ENCODE data around the gene SPECC1L. TPM values are rescaled to one million over a fixed set of nuclear protein-coding genes. Genes with fewer than 3 reads are reported as not detected.
"Not testable (repeated sequence)": the region's sequence is repeated elsewhere in the genome, so short reads cannot be mapped to it uniquely, and the experiment has no call there.

SPECC1L gene
- total and polyA plus RNA-seq, 8 donors = 6.0 to 53.1 (median 21.8) TPM

DNA sequence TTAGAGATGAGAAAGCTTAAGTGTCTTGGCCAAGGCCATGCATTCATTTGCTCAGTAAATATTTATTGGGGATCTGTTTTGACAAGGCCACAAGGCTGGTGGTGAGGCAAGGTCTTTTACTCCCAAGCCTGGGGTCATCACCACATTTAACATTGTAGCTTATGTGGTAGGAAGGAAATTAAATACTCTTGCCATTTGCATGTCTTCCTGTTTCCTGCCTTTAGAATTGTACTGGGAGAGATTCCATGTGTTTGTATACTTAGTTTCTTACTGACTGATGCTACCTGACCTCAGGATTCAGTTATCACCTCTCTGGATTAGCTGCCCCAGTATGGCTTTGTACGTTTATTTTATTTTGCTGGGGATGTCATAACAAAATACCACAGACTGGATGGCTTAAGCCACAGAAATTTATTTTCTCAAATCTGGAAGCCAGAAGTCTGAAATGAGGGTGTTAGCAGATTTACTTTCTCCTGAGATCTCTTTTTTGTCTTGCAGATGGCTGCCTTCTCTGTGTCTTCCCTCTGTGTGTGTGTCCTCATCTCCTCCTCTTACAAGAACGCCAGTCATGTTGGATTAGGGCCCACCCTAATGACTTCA, 44.8 kb downstream of the SPECC1L start:
- TF ChIP-seq EP300 (IDR thresholded peaks at IDR 0.05) (no peak), POLR2AphosphoS5 (IDR thresholded peaks at IDR 0.05) (no peak), POLR2A (IDR thresholded peaks at IDR 0.05) (no peak)
- TF ChIP-seq, protein P1, sequence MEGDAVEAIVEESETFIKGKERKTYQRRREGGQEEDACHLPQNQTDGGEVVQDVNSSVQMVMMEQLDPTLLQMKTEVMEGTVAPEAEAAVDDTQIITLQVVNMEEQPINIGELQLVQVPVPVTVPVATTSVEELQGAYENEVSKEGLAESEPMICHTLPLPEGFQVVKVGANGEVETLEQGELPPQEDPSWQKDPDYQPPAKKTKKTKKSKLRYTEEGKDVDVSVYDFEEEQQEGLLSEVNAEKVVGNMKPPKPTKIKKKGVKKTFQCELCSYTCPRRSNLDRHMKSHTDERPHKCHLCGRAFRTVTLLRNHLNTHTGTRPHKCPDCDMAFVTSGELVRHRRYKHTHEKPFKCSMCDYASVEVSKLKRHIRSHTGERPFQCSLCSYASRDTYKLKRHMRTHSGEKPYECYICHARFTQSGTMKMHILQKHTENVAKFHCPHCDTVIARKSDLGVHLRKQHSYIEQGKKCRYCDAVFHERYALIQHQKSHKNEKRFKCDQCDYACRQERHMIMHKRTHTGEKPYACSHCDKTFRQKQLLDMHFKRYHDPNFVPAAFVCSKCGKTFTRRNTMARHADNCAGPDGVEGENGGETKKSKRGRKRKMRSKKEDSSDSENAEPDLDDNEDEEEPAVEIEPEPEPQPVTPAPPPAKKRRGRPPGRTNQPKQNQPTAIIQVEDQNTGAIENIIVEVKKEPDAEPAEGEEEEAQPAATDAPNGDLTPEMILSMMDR (IDR thresholded peaks at IDR 0.05) = no peak
- no peak overlapping the region for H3K27ac ChIP-seq
- no peaks in the 10 kb centered on the region for H3K9me3 ChIP-seq
- no peak overlapping the region for H3K4me3 ChIP-seq
- H3K36me3 ChIP-seq = peaks cover 20 to 63% (median 55%) of the 10 kb centered on the region in 4 donors
- H3K27me3 ChIP-seq = no peaks in the 10 kb centered on the region
- 60 to 74% (median 66%) methylated on average over 2 of the region's 2 CpGs for WGBS, 5 donors
- DNase-seq = no peak
- intact Hi-C loops (cut with DNase I; ENCODE audit: low total_unique reads) = no loop called here
- peaks cover 0 to 17% (median 8%) of the 10 kb centered on the region in 4 donors for H3K4me1 ChIP-seq

- H3K9me3 ChIP-seq; H3K4me3 ChIP-seq; intact Hi-C loops (cut with DNase I; ENCODE audit: low total_unique reads); H3K27me3 ChIP-seq; DNase-seq; H3K27ac ChIP-seq: not testable (repeated sequence)
- 70 to 87% (median 81%) methylated on average over 6 of the region's 6 CpGs for WGBS, 5 donors
- Histone ChIP-seq H3K36me3 (peaks cover 20 to 69% (median 62%) of the 10 kb centered on the region in 4 donors), H3K4me1 (peaks cover 0 to 17% (median 8%) of the 10 kb centered on the region in 4 donors)
These were observed 45.6 kb downstream of the SPECC1L start for GRCh38 chr22:24316264-24316663.

DNA sequence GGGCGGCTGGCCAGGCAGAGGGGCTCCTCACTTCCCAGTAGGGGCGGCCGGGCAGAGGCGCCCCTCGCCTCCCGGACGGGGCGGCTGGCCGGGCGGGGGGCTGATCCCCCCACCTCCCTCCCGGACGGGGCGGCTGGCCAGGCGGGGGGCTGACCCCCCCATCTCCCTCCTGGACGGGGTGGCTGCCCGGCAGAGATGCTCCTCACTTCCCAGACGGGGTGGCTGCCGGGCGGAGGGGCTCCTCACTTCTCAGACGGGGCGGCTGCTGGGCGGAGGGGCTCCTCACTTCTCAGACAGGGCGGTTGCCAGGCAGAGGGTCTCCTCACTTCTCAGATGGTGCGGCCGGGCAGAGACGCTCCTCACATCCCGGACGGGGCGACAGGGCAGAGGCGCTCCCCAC, 46.9 kb downstream of the SPECC1L start:
- H3K9me3 ChIP-seq; H3K27me3 ChIP-seq; H3K4me3 ChIP-seq; intact Hi-C loops (cut with DNase I; ENCODE audit: low total_unique reads); DNase-seq; H3K27ac ChIP-seq: not testable (repeated sequence)
- H3K36me3 ChIP-seq = peaks cover 20 to 75% (median 72%) of the 10 kb centered on the region in 4 donors
- 97 to 98% (median 98%) methylated on average over 7 to 29 of the region's 30 CpGs; no CpG with 5 or more reads in 1 of the 5 donors for WGBS, 5 donors
- H3K4me1 ChIP-seq = peaks cover 0 to 20% (median 9%) of the 10 kb centered on the region in 4 donors

GRCh38 chr22:24319451-24319850, 48.8 kb downstream of the SPECC1L start:
- Histone ChIP-seq H3K27ac (peak overlapping the region in 1 of 5 donors; percentile 12), H3K9me3 (no peaks in the 10 kb centered on the region), H3K36me3 (peaks cover 18 to 74% (median 66%) of the 10 kb centered on the region in 4 donors), H3K4me3 (no peak overlapping the region), H3K4me1 (peaks cover 0 to 31% (median 17%) of the 10 kb centered on the region in 4 donors), H3K27me3 (no peaks in the 10 kb centered on the region)
- DNase-seq = no peak
- 73 to 93% (median 84%) methylated on average over 3 of the region's 3 CpGs for WGBS, 5 donors
- intact Hi-C loops (cut with DNase I; ENCODE audit: low total_unique reads) = no loop called here
- TF ChIP-seq POLR2AphosphoS5 (IDR thresholded peaks at IDR 0.05) (peak in 1 of 3 donors; percentile 20), POLR2A (IDR thresholded peaks at IDR 0.05) (no peak)

DNA sequence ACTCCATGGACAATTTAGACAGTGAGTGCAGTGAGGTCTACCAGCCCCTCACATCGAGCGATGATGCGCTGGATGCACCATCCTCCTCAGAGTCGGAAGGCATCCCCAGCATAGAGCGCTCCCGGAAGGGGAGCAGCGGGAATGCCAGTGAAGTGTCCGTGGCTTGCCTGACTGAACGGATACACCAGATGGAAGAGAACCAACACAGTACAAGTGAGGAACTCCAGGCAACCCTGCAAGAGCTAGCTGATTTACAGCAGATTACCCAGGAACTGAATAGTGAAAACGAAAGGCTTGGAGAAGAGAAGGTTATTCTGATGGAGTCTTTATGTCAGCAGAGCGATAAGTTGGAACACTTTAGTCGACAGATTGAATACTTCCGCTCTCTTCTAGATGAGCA, 51.4 kb downstream of the SPECC1L start:
- intact Hi-C loops (cut with DNase I; ENCODE audit: low total_unique reads) = loop anchor here (10.0 kb wide), 1 partner anchor 203 kb away; no protein-coding TSS in a partner anchor
- 93 to 95% (median 94%) methylated on average over 13 of the region's 13 CpGs for WGBS, 5 donors
- H3K4me1 ChIP-seq = peaks cover 0 to 31% (median 13%) of the 10 kb centered on the region in 4 donors
- no peak for DNase-seq
- TF ChIP-seq POLR2A (IDR thresholded peaks at IDR 0.05) (no peak), POLR2AphosphoS5 (IDR thresholded peaks at IDR 0.05) (no peak), EP300 (IDR thresholded peaks at IDR 0.05) (no peak)
- TF ChIP-seq, protein P1 (IDR thresholded peaks at IDR 0.05) = no peak
- no peaks in the 10 kb centered on the region for H3K9me3 ChIP-seq
- H3K27me3 ChIP-seq = no peaks in the 10 kb centered on the region
- H3K4me3 ChIP-seq = no peak overlapping the region
- H3K36me3 ChIP-seq = peaks cover 11 to 72% (median 67%) of the 10 kb centered on the region in 4 donors
- H3K27ac ChIP-seq = no peak overlapping the region

DNA sequence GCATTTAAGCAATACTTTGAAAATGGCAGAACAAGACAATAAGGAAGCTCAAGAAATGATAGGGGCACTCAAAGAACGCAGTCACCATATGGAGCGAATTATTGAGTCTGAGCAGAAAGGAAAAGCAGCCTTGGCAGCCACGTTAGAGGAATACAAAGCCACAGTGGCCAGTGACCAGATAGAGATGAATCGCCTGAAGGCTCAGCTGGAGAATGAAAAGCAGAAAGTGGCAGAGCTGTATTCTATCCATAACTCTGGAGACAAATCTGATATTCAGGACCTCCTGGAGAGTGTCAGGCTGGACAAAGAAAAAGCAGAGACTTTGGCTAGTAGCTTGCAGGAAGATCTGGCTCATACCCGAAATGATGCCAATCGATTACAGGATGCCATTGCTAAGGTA, 51.9 kb downstream of the SPECC1L start:
- peaks cover 11 to 77% (median 71%) of the 10 kb centered on the region in 4 donors for H3K36me3 ChIP-seq
- 70 to 91% (median 83%) methylated on average over 6 of the region's 6 CpGs for WGBS, 5 donors
- DNase-seq = no peak

More for the DNA sequence above, 51.9 kb downstream of the SPECC1L start:
- Histone ChIP-seq H3K4me3 (no peak overlapping the region), H3K4me1 (peaks cover 0 to 31% (median 13%) of the 10 kb centered on the region in 4 donors), H3K27me3 (no peaks in the 10 kb centered on the region), H3K9me3 (no peaks in the 10 kb centered on the region), H3K27ac (peak overlapping the region in 1 of 5 donors; percentile 7)
- no peak for TF ChIP-seq POLR2AphosphoS5 (IDR thresholded peaks at IDR 0.05)
- TF ChIP-seq POLR2A (IDR thresholded peaks at IDR 0.05) = no peak
- TF ChIP-seq, protein P1 (IDR thresholded peaks at IDR 0.05) = no peak
- no peak for TF ChIP-seq EP300 (IDR thresholded peaks at IDR 0.05)
- intact Hi-C loops (cut with DNase I; ENCODE audit: low total_unique reads) = loop anchor here (10.0 kb wide), 1 partner anchor 202 kb away; no protein-coding TSS in a partner anchor

Measured in stomach (tissue), 9 donors.